ENCODE measurements around the gene PPP1R11.

DNA sequence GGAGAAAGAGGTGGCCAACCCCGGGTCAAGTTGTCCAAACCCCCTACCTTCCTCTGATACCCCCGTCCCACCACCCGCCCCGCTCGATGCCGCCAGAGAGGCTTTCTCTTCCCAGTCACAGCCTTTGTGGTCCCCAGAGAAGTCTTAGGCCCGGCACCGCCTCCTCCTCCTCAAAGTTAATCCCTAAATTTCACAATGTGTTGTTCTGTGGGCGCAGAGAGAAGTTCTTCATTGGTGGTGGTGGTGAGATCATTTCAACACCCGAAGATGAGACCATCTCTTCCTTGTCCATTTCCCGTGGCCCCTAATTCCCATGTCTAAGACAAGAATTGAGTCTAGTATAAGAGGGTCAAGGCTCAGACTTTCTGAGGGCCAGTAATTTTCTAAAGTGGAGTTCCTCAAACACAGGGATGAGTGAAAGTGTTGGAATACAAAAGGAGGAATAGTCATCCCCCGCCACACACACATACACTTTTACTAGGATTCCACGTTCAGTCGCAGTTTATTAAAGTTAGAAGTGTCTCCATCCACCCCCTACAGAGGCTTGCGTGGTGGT lies 35.5 kb downstream of the PPP1R11 start:
- TF ChIP-seq, protein P1, sequence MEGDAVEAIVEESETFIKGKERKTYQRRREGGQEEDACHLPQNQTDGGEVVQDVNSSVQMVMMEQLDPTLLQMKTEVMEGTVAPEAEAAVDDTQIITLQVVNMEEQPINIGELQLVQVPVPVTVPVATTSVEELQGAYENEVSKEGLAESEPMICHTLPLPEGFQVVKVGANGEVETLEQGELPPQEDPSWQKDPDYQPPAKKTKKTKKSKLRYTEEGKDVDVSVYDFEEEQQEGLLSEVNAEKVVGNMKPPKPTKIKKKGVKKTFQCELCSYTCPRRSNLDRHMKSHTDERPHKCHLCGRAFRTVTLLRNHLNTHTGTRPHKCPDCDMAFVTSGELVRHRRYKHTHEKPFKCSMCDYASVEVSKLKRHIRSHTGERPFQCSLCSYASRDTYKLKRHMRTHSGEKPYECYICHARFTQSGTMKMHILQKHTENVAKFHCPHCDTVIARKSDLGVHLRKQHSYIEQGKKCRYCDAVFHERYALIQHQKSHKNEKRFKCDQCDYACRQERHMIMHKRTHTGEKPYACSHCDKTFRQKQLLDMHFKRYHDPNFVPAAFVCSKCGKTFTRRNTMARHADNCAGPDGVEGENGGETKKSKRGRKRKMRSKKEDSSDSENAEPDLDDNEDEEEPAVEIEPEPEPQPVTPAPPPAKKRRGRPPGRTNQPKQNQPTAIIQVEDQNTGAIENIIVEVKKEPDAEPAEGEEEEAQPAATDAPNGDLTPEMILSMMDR (IDR thresholded peaks at IDR 0.05; ENCODE audit: low read depth, low read length), result no peak
- no peak for TF ChIP-seq EZH2phosphoT487 (IDR thresholded peaks at IDR 0.05; ENCODE audit: low read depth)

Data from OCI-LY3 (cell line).